Activated CD4-positive, alpha-beta T cell treated with anti-CD3 and anti-CD28 coated beads, Interleukin-2, amount 50 U/mL, for 24 hours (primary cell): ENCODE results near the gene MAML3.

Experiments used
- DNase-seq, 2 donors: peaks; one replicate each; pipeline ENCODE4 v3.0.0-alpha.2; 2020; ENCODE audit warnings: low read depth in 1 of 2, low spot score in 1 of 2

MAML3 gene

DNA sequence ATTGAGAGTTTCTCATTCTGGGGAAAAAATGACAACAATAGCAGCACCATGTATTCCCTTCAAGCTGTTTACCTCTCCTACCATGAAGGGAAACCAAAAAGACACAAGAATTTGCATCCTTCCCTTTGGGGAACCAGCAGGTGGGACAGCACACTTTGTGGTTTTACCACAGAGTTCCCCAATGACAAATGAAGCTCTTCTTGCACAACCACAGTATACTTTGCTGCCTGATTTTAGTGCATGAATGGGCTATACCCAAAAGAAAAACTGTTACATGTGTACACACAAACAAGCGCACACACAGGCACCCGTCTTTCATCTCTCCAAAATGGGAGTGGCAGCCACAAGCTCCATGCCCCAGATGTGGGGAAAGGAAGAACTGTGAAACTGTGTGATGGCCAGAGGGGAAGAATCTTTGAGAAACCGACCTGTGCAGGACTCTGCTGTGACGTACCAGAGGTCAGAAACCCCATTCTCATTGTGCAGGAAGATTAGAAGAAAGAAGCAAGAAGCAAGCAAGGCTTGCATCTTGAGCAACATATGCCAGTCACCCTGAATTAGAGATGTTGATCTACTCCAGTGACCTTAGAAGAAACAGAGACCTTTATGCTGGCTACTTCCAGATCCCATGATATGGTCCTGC is 2.7 kb upstream of the MAML3 start:
- peak in 1 of 2 donors; percentile 50 for DNase-seq

DNA sequence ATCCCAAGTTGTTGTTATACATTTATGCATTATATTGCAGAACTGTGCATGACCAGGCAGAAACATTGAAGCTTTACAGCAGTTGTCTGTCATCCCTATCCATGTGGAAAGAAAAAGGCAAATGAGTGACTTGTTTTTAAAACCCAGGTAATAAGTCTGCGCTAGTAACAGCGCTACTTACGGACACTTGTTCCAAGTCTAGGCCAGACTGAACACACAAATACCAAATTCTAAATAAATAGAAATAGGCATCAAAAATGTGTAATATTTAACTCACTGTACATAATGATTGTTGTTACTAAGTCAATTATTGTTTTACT is 548 bp upstream of the MAML3 start:
- no peak for DNase-seq

DNA sequence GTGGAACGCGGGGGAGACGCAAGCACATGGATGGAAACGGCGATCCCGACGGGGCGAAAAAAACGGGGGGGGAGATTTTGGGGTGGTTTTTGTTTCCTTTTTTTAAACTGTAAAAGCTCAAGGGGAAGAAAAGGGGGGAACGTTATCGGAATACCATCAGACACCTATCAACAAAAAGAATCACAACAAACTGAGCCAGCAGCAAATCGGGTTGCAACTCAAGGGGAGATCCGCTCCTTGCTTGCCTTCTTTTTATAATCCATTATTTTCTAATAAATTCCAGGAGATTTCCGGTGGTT is 616 bp downstream of the MAML3 start:
- no peak for DNase-seq

DNA sequence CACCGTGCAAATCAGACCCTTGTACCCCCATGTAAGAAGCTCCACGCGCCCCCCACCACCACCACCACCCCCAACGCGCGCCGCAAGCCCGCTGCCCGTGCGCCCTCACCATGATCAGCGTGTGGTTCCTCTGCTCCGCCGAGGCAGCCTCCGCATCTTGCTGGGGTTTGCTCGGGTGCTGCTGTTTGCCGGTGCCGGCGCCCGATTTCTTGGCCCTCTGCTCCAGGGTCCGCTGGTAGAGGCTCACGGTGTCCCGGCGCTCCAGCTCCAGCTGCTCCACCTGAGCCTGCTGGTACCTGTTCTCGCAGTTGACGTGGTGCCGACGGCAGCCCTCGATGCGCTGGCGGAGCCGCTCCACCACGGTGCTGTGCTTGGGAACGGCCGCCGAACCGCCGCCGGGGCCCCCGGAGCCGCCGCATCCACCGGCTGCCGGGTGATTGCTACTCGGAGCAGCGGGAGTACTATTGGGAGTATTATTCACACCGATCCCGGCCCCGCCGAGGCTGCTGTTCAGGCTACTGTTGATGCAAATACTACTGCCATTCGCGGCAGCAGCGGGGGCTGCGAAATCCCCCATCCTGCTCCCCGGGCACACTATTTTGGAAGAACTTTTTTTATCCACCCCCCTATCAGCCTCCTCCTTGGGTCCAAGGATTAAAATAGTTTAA is 1.1 kb downstream of the MAML3 start:
- DNase-seq, result peak; percentile 13 to 20

DNA sequence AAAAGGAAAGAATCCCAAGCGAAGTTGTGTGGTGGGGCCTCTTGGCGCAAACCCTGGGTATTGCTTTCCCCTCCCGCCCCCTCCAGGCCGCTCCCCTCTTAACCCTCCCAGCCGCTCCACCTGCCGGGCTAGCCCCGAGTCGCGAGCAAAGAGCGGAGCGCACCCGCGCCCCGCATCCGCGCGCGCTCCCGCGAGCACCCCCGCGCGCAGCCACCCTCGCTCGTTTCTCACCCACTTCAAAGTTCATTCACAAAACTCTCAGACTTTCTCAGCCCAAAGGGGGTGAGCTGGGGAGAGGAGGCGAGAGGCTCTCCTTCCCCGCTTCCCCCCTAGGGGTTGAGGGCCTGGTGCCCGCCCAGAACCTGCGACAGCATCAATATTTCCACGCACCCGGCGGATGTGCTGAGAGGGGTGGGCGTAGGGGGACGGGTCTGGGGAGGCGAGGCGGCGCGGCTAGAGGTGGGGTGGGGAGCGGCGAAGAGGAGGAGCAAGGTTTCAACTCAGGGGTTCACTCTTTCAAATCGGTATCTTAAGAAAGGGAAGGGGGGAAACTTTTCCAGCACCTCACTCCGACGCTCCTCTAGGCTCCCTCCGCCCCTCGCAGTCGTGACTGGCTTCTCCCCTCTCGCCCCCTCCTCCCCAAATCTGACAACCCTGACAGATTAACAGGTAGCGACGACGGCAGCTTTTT is 1.8 kb downstream of the MAML3 start:
- peak; percentile 47 to 51 for DNase-seq

DNA sequence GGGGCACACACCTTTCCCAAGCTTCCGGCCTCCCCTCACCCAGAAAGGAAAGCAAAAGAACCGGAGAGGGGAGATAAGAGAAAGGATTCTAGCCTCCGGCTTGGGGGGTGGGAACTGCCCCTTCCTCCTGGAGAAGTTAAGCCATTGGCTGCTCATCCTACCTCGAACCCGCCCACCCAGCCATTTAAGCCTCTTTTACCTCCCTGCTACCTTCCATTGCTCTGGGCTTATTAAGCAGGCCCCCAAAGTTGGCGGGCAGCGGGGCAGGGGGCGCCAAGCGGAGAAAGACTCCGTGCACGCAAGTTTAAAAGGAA is 2.3 kb downstream of the MAML3 start:
- DNase-seq, result peak in 1 of 2 donors; percentile 23

DNA sequence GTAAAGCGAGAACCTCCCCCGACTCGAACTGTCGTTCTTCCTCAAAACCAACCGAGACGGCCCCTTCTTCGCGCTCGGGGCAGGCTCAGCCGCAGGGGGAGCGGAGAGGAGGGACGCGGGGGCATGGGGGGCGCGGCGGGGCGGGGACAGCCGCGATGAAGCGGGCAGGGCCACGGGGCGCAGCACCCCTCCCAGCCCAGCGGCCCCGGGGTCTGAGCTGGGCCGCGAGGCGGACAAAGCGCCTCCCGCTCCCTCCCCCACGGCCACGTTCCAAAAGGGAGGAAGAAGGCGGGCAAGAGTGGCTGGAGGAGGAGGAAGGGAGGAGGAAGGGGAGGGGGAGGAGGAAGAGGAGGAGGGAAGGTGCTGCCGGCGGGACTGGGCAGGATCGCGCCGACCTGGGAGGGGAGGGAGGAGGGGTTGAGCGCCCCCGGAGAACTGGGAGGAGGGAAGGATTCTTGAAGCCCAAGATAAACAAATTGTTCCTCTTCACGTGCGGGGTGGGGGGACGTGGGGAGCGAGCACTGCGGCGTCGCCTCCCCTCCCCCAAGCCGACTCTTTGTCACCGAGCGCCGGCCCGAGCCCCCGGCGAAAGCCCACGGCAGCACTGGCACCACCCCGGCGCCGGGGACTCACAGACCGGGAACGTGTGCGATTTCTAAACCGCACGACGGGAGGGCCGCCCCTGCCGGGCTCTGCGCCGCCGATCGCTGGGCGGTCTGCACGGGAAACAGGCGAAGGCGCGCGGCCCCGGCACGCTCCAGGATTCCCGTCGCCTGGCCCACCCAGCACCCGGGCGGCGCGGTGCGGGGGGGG is 2.9 kb downstream of the MAML3 start:
- DNase-seq, result peak in 1 of 2 donors; percentile 51

DNA sequence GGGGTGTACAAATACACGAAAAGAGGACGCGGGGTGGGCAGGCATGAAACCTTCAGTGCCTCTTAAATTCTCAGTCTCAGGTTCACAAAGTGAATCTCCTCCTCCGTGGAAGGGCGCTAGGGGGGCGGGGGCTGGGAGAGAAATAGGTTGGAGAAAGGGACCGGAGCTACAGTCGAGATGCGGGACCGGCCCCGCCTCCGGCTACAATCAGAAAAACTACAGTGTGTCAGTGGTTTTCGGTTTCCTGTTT is 3.4 kb downstream of the MAML3 start:
- peak in 1 of 2 donors; percentile 27 for DNase-seq

DNA sequence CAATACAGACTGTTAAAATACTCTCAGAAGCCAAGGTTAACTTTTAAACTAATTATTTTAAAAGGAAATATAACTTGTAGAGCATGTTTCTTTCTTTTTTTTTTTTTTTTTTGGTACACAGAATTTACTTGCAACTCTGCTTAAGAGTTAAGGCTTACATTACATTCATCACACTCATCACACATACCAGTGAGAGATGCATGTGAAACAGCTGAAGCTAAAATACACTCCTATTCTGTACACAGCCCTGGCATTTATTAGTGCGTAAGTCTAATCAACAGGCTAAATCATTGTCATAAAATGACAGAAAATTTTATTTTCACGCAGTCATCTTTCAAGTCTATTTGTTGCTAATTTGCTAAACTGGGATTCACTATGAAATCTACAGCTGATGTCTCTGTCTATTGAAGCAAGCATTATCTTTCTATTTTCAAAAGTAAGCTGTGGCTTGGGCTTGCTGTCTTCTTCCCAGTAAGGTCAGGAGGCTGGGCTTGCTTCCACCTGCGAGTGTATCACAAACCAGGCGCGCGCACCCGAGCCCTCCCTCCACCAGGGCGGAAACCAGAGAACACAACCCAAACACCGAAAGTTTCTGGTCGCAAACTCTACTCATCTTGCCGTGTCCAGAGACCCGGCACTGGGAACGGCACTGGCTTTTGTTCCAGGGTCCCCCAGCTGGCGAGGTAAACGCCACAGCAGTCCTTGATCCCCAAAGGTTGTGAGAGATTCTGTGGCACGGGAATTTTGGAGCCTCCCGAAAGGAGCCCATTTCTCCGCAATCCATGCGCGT is 3.9 kb downstream of the MAML3 start:
- peak in 1 of 2 donors; percentile 45 for DNase-seq

DNA sequence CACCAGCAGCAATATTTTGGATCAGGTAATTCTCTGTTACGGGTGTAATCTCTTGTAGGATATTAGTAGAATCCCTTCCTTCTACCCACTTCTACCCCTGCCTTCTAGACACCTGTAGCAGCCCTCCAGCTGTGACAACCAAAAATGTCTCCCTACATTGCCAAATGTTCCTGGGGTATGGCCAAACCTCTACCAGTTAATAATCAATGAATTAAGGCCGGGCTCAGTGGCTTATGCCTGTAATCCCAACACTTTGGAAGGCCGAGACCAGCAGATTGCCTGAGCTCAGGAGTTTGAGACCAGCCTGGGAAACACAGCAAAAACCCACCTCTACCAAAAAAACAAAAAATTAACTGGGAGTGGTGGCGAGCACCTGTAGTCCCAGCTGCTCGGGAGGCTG is 9.9 kb downstream of the MAML3 start:
- DNase-seq, result no peak

DNA sequence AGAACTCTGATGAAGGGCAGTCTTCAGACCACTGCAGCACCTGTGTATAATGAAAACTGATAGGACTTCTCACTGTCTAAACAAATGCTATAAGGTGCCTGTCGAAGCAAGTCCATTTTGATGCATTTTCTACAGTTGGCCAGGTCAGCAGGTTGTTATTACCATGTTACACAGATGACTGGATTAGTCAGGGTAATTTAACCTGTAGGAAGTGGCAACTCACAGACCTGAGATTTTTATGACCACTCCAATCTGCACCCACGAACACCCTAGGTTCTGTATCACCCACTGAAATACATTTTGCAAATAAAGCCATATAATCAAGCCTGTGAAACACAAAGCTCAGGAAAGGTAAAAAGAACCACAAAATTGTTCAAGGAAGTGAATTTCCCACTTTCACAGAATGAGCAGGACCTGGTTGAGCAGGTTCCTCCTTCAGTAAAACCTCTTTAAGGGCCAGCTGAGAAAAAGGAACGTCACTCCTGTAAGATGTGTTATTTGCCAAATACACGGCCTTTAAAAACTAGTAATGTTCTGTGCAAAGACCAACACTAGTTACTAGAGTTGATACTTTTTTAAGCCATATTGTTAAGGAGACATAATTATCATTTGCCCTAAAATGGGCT is 12.7 kb downstream of the MAML3 start:
- DNase-seq, result no peak

DNA sequence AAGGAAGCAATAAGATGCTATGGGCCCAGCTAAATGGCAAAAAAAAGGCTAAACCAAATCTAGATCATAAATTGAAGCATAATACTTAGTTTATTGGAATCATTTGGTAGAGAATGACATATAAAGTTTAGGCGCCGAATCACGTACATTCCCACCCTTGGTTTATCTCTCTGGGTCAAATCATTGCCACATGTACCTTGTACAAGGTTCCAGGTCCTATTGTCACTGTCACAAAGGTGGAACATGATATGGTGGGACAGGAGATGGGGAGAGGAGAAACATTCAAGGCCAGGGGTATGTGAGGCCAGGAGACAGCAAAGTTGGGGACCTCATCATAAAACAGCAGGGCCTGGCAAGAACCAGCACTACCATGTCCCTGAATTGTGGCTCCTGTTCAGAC is 13.4 kb downstream of the MAML3 start:
- DNase-seq, result no peak

DNA sequence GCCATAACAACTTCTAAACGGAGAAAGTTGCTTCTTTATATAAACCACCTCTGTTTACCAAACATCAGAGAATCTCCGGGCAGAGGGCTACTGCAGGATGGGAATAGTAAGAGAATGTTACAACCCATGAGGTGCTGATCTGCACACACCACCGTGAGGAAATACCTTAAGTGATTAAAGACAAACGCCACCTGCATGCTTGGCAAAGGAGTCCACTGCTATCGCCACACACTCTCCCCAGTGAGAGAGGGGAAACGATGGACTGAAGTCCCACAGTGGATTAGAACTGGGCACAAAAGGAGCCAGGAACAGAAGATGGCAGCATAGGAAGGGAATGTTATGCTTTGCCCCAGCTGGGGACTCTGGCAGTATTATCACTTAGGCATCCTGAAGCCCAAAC is 15.6 kb downstream of the MAML3 start:
- DNase-seq, result no peak

DNA sequence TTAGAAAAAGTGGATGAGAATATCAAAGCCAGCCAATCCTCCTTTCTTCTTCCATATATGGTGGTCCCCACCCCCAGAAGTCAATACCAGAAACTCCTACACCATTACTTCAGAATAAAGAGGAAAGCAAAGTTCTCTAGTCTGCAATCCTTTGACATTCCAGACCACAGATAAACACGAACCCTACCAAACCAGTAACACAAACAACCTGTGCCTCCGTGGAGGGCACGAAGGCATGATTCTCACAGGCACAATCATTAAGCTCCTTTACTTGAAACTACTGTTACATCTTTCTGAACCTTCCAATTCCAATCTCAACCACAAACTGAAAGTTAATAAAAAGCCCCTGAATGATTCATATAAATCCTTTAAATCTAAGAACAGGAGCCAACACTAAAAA is 16.3 kb downstream of the MAML3 start:
- no peak for DNase-seq

DNA sequence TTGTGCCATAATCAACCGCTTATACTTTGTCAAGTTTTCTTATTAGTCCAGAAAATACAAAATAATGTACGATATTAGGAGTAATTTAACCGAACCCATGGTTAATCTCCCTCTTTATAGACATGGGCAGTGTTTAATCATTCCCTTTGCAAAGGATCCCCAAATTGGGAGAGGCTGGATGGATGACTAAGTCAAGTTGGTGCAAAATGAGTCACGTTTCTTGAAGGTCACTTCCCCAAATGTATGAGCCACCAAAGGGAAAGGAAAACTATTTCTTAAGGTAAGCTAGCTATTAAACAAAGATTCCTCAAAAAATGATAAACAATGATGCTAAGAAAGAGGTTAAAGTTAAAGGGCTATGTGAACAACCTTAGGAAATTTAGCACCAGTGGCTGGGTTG is 17.5 kb downstream of the MAML3 start:
- DNase-seq, result no peak

DNA sequence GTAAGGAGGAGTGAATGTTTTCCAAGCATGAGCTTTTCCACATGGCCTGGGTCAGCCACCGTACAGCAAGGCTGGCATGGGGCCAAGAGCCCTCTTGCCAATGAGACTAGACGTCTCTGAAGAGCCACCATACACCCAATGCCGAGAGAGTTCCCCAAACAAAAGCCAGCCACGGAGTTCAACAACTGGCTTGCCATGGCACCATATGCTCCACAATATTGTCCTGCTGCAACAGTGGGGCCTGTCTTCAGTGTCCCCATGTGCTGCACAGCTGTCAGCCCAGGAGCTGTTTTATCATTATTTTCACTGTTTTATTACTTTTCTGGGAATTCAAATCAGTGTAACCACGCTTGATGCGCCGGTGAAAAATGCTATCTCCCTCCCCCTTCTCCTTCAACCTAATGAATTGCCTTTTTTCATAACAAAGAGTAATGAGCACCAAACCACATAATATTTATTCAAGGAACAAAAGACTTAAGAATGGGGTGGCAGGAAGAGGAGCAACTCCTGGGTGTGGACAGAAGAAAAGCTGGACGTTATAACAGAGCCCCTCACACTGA is 18.4 kb downstream of the MAML3 start:
- no peak for DNase-seq

DNA sequence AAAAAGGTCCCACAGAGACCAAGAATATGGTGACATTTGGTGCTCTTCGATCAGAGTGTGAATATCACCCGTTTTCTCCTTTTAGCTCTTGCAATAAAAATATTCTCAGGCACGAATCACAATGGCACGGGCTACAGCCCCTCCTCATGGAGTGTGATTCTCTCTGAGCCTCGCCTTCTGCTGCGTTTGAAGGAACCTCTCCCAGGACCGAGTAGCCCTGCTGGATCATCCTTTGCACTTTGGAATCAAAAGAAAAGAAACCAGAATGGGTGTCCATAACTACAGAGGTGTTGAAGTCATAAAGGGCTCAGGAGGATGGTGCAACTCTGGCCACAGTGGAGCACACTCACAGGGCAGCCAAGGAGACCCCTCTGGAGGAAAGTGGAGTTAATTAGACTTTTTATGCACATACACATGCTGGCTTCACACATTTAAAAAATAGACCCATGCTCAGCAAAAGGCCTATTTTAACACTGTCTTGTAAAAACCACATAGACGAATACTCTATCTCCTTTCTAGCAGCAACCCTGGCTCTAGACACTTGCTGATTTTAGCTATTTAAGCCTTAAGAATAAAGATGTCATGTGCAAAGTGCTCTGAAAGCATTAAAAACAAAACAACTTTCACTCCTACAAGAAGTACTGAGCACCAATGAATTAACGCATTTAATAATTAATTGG is 19.1 kb downstream of the MAML3 start:
- no peak for DNase-seq

DNA sequence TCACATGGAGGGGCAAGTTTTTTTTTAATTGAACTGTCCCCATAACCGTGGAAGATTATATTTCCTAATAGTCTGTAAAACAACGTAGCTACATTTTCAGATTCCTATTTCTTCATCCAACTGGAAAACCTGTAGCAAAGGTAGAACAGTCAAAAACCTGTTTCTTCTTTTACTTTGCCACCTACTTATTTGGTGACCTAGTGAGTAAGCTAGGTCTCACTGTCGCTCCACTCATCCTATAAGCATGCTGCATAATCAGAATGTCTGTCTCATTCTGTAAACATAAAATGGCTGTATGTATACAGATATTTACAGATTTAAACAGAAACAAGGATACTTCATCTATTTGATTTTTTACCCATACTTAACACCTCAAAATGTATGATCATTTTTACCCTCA is 20.4 kb downstream of the MAML3 start:
- DNase-seq, result no peak

DNA sequence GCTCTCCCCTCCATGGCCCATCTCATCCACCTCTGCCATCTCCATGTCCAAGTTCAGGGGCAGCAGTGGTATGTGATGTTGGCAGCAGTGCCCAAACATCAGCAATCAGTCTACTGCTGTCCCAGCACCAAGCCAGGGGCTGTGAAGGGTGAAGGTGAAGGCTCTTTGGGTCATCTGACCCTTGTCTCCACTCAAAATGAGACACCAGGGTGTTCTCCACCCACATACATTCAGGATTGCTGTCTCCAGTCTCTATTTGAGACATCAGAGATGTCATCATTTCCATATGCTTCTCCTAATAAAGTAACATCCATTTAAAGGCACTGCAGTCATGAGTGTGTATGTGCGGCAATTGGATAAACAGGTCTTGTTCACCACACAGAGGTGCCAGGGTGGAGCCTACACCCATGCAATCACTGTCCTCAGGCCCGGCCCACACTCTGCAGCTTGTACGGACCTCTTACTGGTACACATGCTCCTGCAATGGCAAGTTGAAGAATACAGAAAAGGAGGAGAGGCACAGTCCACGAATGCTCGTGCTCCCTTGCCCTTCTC is 22.2 kb downstream of the MAML3 start:
- DNase-seq, result no peak

DNA sequence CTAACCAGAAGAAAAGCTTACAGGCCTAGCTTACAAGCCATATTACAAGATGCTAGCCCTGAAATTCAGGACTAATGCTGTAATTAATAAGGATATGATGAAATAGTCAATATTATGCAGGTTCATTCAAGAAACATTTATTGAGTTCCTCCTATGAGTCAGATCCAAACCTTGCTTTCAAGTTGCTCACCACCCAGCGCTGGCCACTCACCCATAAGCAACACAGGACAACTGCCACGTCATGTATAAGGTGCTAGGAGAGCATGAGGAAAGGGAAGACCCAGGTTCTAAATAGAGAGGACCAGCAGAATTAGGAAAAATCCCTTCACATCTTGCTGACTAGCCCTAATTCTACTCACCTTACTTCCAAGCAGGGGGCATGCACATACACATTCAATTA is 23.3 kb downstream of the MAML3 start:
- no peak for DNase-seq
